IPS-20b (cell line): Measurements from ENCODE around the gene ARID1B.

Experiments used
- H3K27ac ChIP-seq: one replicate; pipeline ENCODE4 v1.5.1; 2013; ENCODE audit warnings: low read length
- H3K27me3 ChIP-seq: 2 replicates; pipeline ENCODE4 v1.6.1; 2013; ENCODE audit warnings: mild to moderate bottlenecking, low read length, inconsistent platforms; ENCODE audit not compliant: insufficient read depth
- H3K36me3 ChIP-seq: 2 replicates; pipeline ENCODE4 v1.6.1; 2013; ENCODE audit warnings: low read depth, mild to moderate bottlenecking, inconsistent platforms, low read length, moderate library complexity; ENCODE audit not compliant: insufficient read depth
- H3K4me1 ChIP-seq: 2 replicates; pipeline ENCODE4 v1.6.1; 2013; ENCODE audit warnings: mild to moderate bottlenecking, control low read depth, inconsistent platforms, low read length, moderate library complexity; ENCODE audit not compliant: insufficient read depth
- H3K4me3 ChIP-seq: 2 replicates; pipeline ENCODE4 v1.5.1; 2013; ENCODE audit warnings: mild to moderate bottlenecking, low read length, inconsistent platforms
- H3K9ac ChIP-seq: 2 replicates; pipeline ENCODE4 v1.6.1; 2013; ENCODE audit warnings: low read depth, mild to moderate bottlenecking, inconsistent platforms, low read length, moderate library complexity
- H3K9me3 ChIP-seq: 2 replicates; pipeline ENCODE4 v1.6.1; 2013; ENCODE audit warnings: mild to moderate bottlenecking, low read depth, low read length, inconsistent platforms; ENCODE audit not compliant: insufficient read depth

The ARID1B gene

GRCh38 chr6:157253017-157253416, 475.8 kb downstream of the ARID1B start:
- no peak overlapping the region for H3K27ac ChIP-seq
- no peaks in the 10 kb centered on the region for H3K4me1 ChIP-seq
- H3K27me3 ChIP-seq: no peaks in the 10 kb centered on the region
- H3K4me3 ChIP-seq: no peak overlapping the region
- no peaks in the 10 kb centered on the region for H3K36me3 ChIP-seq
- no peak overlapping the region for H3K9ac ChIP-seq
- H3K9me3 ChIP-seq: no peaks in the 10 kb centered on the region; the same call in 1 of the 2 replicates

- Histone ChIP-seq H3K9ac (no peak overlapping the region), H3K4me1 (no peaks in the 10 kb centered on the region), H3K9me3 (no peaks in the 10 kb centered on the region), H3K27me3 (no peaks in the 10 kb centered on the region), H3K4me3 (no peak overlapping the region), H3K36me3 (no peaks in the 10 kb centered on the region), H3K27ac (no peak overlapping the region)
These were observed 476.5 kb downstream of the ARID1B start for GRCh38 chr6:157253699-157254098.

- Histone ChIP-seq H3K4me1 (no peaks in the 10 kb centered on the region), H3K27me3 (no peaks in the 10 kb centered on the region), H3K4me3 (no peak overlapping the region), H3K9me3 (no peaks in the 10 kb centered on the region), H3K36me3 (no peaks in the 10 kb centered on the region), H3K27ac (no peak overlapping the region), H3K9ac (no peak overlapping the region)
These were observed 477.4 kb downstream of the ARID1B start for GRCh38 chr6:157254538-157254937.

GRCh38 chr6:157255079-157255478, 477.9 kb downstream of the ARID1B start:
- Histone ChIP-seq H3K9me3 (no peaks in the 10 kb centered on the region), H3K9ac (no peak overlapping the region), H3K36me3 (no peaks in the 10 kb centered on the region), H3K27ac (no peak overlapping the region), H3K27me3 (no peaks in the 10 kb centered on the region), H3K4me1 (no peaks in the 10 kb centered on the region), H3K4me3 (no peak overlapping the region)

GRCh38 chr6:157258878-157259277, 481.7 kb downstream of the ARID1B start:
- Histone ChIP-seq H3K9me3 (no peaks in the 10 kb centered on the region), H3K27ac (no peak overlapping the region), H3K36me3 (no peaks in the 10 kb centered on the region), H3K27me3 (no peaks in the 10 kb centered on the region), H3K9ac (no peak overlapping the region), H3K4me1 (no peaks in the 10 kb centered on the region), H3K4me3 (no peak overlapping the region)

- H3K27ac ChIP-seq: no peak overlapping the region
- H3K9me3 ChIP-seq: no peaks in the 10 kb centered on the region
- no peaks in the 10 kb centered on the region for H3K36me3 ChIP-seq
- no peaks in the 10 kb centered on the region for H3K27me3 ChIP-seq
- H3K4me1 ChIP-seq: no peaks in the 10 kb centered on the region
- H3K4me3 ChIP-seq: no peak overlapping the region
- no peak overlapping the region for H3K9ac ChIP-seq
These were observed 482.3 kb downstream of the ARID1B start for GRCh38 chr6:157259443-157259842.
